K562 (cell line): ENCODE measurements around the gene GAB2. TPM values are rescaled to one million over a fixed set of nuclear protein-coding genes. Genes with fewer than 3 reads are reported as not detected.

Source experiments
- ATAC-seq: fragments of 200-7000 bp; cut with Tn5 transposase; 3 replicates; pipeline ENCODE4 v1.9.1; 2020; ENCODE audit warnings: moderate library complexity
- BruUV-seq: library from RNA; stranded (reverse); fragments of 400-500 nt; replicated peaks from 2 replicates; lab custom pipeline; 2021; lab: Mats Ljungman, UMichigan
- CTCF ChIA-PET: fragments of 300-600 bp; formaldehyde crosslinking; extraction: SDS; loops from one replicate; lab custom pipeline; 2021; ENCODE audit warnings: low intra/inter-chr PET ratio; lab: Yijun Ruan, JAX
- POLR2A ChIA-PET: fragments of 300-600, 350-650 bp; sonication (Branson Sonifier 250); formaldehyde crosslinking; extraction: SDS; loops from one replicate; lab custom pipeline; 2021; ENCODE audit warnings: antibody characterized with exemption, inconsistent platforms; lab: Yijun Ruan, JAX
- DNase-seq, 4 experiments: peaks; one replicate each; pipeline versions ENCODE4 v3.0.0 to v3.0.0-alpha.2; 2011 to 2018; ENCODE audit warnings: low spot score in 3 of 4, mixed read lengths in 3 of 4; ENCODE audit errors: extremely low read depth in 1 of 4
- FAIRE-seq: peaks from 2 replicates; lab custom pipeline; 2011; peaks lifted over from hg19 to GRCh38; lab: Jason Lieb, UNC
- H2AFZ ChIP-seq: 2 replicates; pipeline ENCODE4 v1.6.0; 2011; ENCODE audit warnings: low read depth, low read length, control low read depth, inconsistent platforms
- H3K27ac ChIP-seq: fragments of 200-600 bp; 3 replicates; pipeline ENCODE4 v1.8.0; 2011; ENCODE audit warnings: low read depth, mild to moderate bottlenecking, control low read depth, inconsistent platforms, low read length, moderate library complexity, mixed read lengths; ENCODE audit errors: extremely low read depth
- H3K27me3 ChIP-seq, 2 experiments: fragments of 300-600 bp in 1 of 2; 2 replicates in 1 of 2; 3 replicates in 1 of 2; pipeline versions ENCODE4 v1.6.0 to v1.8.0; 2011; ENCODE audit warnings: inconsistent platforms in 2 of 2, low read length in 2 of 2, mild to moderate bottlenecking in 1 of 2, mixed read lengths in 1 of 2, moderate library complexity in 1 of 2; ENCODE audit not compliant: control insufficient read depth in 2 of 2, insufficient read depth in 2 of 2
- H3K36me3 ChIP-seq: fragments of 300-600 bp; 3 replicates; pipeline ENCODE4 v1.8.0; 2011; ENCODE audit warnings: mild to moderate bottlenecking, low read length, inconsistent platforms; ENCODE audit not compliant: control insufficient read depth, insufficient read depth
- H3K4me1 ChIP-seq, 2 experiments: fragments of 200-600 bp in 1 of 2; replicated peaks in 1 of 2; 2 replicates in 1 of 2; 3 replicates in 1 of 2; pipeline versions ENCODE4 v1.5.1 to v1.8.0; 2011; ENCODE audit warnings: inconsistent platforms in 2 of 2, low read length in 2 of 2, mild to moderate bottlenecking in 1 of 2, mixed read lengths in 1 of 2, moderate library complexity in 1 of 2; ENCODE audit not compliant: control insufficient read depth in 2 of 2, insufficient read depth in 2 of 2
- H3K4me2 ChIP-seq: 2 replicates; pipeline ENCODE4 v1.6.1; 2011; ENCODE audit warnings: low read length, control low read depth, inconsistent platforms, mixed read lengths; ENCODE audit not compliant: insufficient read depth
- H3K4me3 ChIP-seq: fragments of 200-600 bp; sonication (generic), shearing (Covaris generic); 2 replicates; pipeline ENCODE4 v1.5.1; 2016; ENCODE audit warnings: control low read depth, inconsistent platforms
- H3K79me2 ChIP-seq: fragments of 200-600 bp; 3 replicates; pipeline ENCODE4 v1.8.0; 2011; ENCODE audit warnings: low read length, inconsistent platforms; ENCODE audit not compliant: control insufficient read depth, insufficient read depth
- H3K9ac ChIP-seq, 2 experiments: 2 replicates each; pipeline versions ENCODE4 v1.6.0 to v1.6.1; 2011; ENCODE audit warnings: low read depth in 2 of 2, low read length in 2 of 2, control low read depth in 1 of 2, inconsistent platforms in 1 of 2, mild to moderate bottlenecking in 1 of 2, mixed read lengths in 1 of 2; ENCODE audit not compliant: insufficient read depth in 1 of 2
- H3K9me1 ChIP-seq: one replicate; pipeline ENCODE4 v1.6.0; 2011; ENCODE audit warnings: inconsistent platforms, mild to moderate bottlenecking, low read length, moderate library complexity; ENCODE audit not compliant: control insufficient read depth, insufficient read depth
- H3K9me3 ChIP-seq: replicated peaks from 2 replicates; pipeline ENCODE4 v1.5.1; 2011; ENCODE audit warnings: low read depth, low read length, inconsistent platforms; ENCODE audit not compliant: control insufficient read depth, insufficient read depth
- H4K20me1 ChIP-seq: replicated peaks from 2 replicates; pipeline ENCODE4 v1.6.1; 2011; ENCODE audit warnings: low read length, inconsistent platforms, mixed read lengths; ENCODE audit not compliant: control insufficient read depth, insufficient read depth
- BRF2 ChIP-seq: IDR thresholded peaks from 3 replicates; pipeline ENCODE4 v1.6.1; 2011; ENCODE audit warnings: borderline replicate concordance, mild to moderate bottlenecking; ENCODE audit not compliant: insufficient read length, insufficient read depth
- CHD4 ChIP-seq: fragments of 200-600 bp; sonication (generic); IDR thresholded peaks from 3 replicates; pipeline ENCODE4 v1.6.1; 2012; ENCODE audit warnings: low read depth, mild to moderate bottlenecking, mixed read lengths, low read length, inconsistent platforms; ENCODE audit not compliant: insufficient read depth, insufficient replicate concordance, poor library complexity, severe bottlenecking
- HDAC8 ChIP-seq: fragments of 450-650 bp; IDR thresholded peaks from 2 replicates; pipeline ENCODE4 v1.6.1; 2016; ENCODE audit warnings: mild to moderate bottlenecking, missing genetic modification characterization, moderate library complexity, missing compliant biosample characterization
- MNT ChIP-seq, 2 experiments: fragments of 450-650 bp; conservative IDR thresholded peaks; 2 replicates each; pipeline ENCODE4 v1.6.1; 2017; ENCODE audit warnings: mild to moderate bottlenecking in 2 of 2, moderate library complexity in 2 of 2
- NBN ChIP-seq: fragments of 450-650 bp; IDR thresholded peaks from 2 replicates; pipeline ENCODE4 v1.6.1; 2016; ENCODE audit warnings: low read depth, mild to moderate bottlenecking
- NFYB ChIP-seq: IDR thresholded peaks from 2 replicates; pipeline ENCODE4 v1.6.1; 2011; ENCODE audit warnings: mild to moderate bottlenecking, moderate library complexity; ENCODE audit not compliant: insufficient read length; ENCODE audit errors: extremely low read depth
- PYGO2 ChIP-seq: fragments of 450-650 bp; IDR thresholded peaks from 2 replicates; pipeline ENCODE4 v1.6.1; 2016; ENCODE audit warnings: mild to moderate bottlenecking, missing genetic modification characterization, moderate library complexity, missing compliant biosample characterization
- SMC3 ChIP-seq: conservative IDR thresholded peaks from 2 replicates; pipeline ENCODE4 v1.6.1; 2011; ENCODE audit warnings: low read depth, low read length, improper control_type of control experiment; ENCODE audit not compliant: insufficient read depth
- STAG1 ChIP-seq: sonication (generic); formaldehyde crosslinking; IDR thresholded peaks from 2 replicates; pipeline ENCODE4 v1.5.0; 2020; ENCODE audit warnings: missing genetic modification reagents, borderline replicate concordance
- TCF7L2 ChIP-seq: fragments of 150-350 bp; IDR thresholded peaks from 2 replicates; pipeline ENCODE4 v1.6.1; 2016; ENCODE audit warnings: low read depth, mild to moderate bottlenecking, low read length, moderate library complexity
- TEAD1 ChIP-seq, 2 experiments: fragments of 450-650 bp in 1 of 2; sonication (generic) in 1 of 2; formaldehyde crosslinking; IDR thresholded peaks; 2 replicates each; pipeline versions ENCODE4 v1.4.0 to v1.8.0; 2020 to 2022; ENCODE audit warnings: mild to moderate bottlenecking in 2 of 2, missing genetic modification reagents in 1 of 2
- ZC3H8 ChIP-seq: fragments of 450-650 bp; IDR thresholded peaks from 2 replicates; pipeline ENCODE4 v1.6.1; 2017
- ZNF140 ChIP-seq: fragments of 250-450 bp; sonication (Bioruptor Pico); IDR thresholded peaks from 2 replicates; pipeline ENCODE4 v1.8.0; 2021; ENCODE audit warnings: moderate library complexity, mild to moderate bottlenecking, inconsistent platforms
- ZNF184 ChIP-seq: sonication (generic); formaldehyde crosslinking; IDR thresholded peaks from 2 replicates; pipeline ENCODE4 v1.5.0; 2020; ENCODE audit warnings: missing genetic modification reagents
- ZNF217 ChIP-seq: sonication (generic); formaldehyde crosslinking; IDR thresholded peaks from 2 replicates; pipeline ENCODE4 v1.8.0; 2022; ENCODE audit warnings: mild to moderate bottlenecking, missing genetic modification reagents
- ZNF280B ChIP-seq: fragments of 250-450 bp; sonication (Bioruptor Pico); IDR thresholded peaks from 2 replicates; pipeline ENCODE4 v1.5.1; 2021; ENCODE audit warnings: mild to moderate bottlenecking
- WGBS: fragments of 100-300 bp; shearing (Covaris generic); methylation state at CpG from one replicate; pipeline ENCODE4 v1.1.6; 2016; ENCODE audit warnings: low coverage, mixed read lengths; ENCODE audit not compliant: insufficient coverage; ENCODE audit errors: missing lambda C conversion rate; 5-methylcytosine and 5-hydroxymethylcytosine counted together
- in situ Hi-C: fragments of 300-500 bp; cut with MboI; formaldehyde crosslinking; loops from 4 replicates; pipeline ENCODE4 v1.15.0; 2018; ENCODE audit warnings: inconsistent platforms, mixed read lengths
- intact Hi-C: fragments of 100-400 bp; cut with micrococcal nuclease; formaldehyde crosslinking; loops from 2 replicates; pipeline ENCODE4 v1.14.2; 2022
- polyA plus RNA-seq, 8 experiments: library from polyadenylated mRNA; depleted of rRNA in 4 of 8; stranded (reverse) in 5 of 8; unstranded in 3 of 8; fragments of >200 nt; fragmentation: Nextera tagmentation in 2 of 8; fragmentation: Illumina TruSeq in 1 of 8; extraction: Ambion mirVana in 2 of 8; extraction: Trizol in 1 of 8; gene quantifications; 2 replicates each; pipeline versions ENCODE4 v1.2.1 to v1.2.3, GENCODE V29; 2011 to 2014; ENCODE audit warnings: inconsistent platforms in 1 of 8, missing spikeins in 1 of 8
- total RNA-seq, 7 experiments: library from RNA; depleted of rRNA in 6 of 7; stranded (reverse); fragments of >200 nt in 6 of 7; fragmentation: Illumina TruSeq in 2 of 7; extraction: Trizol in 2 of 7; gene quantifications; 2 replicates each; pipeline versions ENCODE4 v1.2.1 to v1.2.3, GENCODE V29; 2011 to 2021; ENCODE audit warnings: low replicate concordance in 1 of 7

GAB2 gene
- total and polyA plus RNA-seq, 9 of the 15 experiments (the other 6 are each of a cell fraction or from before 2014, with no cell fraction given), result 2.3 to 35.2 (median 16.1) TPM

DNA sequence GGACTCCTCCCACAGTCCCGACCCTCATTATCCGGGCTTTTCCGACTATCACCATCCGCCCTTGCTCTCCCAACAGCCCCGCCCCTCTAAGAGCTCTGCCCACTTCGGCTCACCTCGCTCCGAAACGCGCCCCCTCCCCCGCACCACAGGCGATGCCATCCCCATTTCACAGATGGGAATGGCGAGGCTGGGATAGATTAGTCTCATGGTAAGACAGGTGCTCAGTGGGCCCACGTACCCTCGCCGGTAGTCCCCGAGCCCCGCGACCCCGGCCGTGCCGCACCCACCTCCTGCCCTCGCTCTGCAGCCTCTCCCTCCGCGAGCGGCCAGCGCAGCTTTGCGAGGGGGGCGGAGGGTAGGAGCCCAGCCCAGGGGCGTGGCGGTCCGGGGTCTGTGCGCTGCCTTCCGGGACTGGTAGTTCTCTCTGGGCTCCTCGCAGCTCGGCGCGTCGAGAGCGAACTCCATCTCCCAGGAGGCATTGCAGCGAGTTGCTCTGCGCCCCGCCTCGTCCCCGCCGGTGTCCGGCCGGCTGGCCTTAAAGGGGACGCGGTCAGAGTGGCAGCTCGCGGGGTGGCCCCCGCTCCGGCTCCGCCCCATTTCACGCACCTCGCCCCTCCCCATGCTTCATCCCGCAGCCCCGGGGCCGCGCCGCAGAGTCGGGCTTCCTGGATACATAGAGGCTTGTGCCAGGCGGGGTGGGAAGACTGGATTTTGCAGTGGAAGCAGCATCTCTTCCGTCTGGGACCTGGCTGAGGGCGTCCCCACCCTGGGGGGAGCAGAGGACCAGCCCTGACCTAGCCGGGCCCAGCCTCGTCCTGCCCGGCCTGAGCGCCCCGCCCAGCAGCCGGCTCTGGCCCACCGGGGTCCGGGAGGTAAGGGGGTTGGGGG, 229.1 kb downstream of the GAB2 start, which contains the start of the genes KCTD21 and USP35:
TSS of gene KCTD21 (minus strand) at position 341 of the 888 bp plus-strand sequence. CDS start 14,072 bp downstream, outside the sequence.
TSS of gene USP35 (plus strand) at position 634 of the 888 bp plus-strand sequence. CDS start 7,327 bp downstream, outside the sequence.
- intact Hi-C loops (loop anchor here (5.0 kb wide), 2 partner anchors 41 to 136 kb away; no protein-coding TSS in a partner anchor), in situ Hi-C loops (no loop called here)
- Histone ChIP-seq H3K27me3 (no peaks in the 10 kb centered on the region), H4K20me1 (no peaks in the 10 kb centered on the region; the same call in 1 of the 2 replicates), H3K9ac (peak within 1 kb of the TSS; percentile 51 to 90), H3K4me1 (peaks cover 41 to 44% of the 10 kb centered on the region in 2 experiments), H3K79me2 (peaks cover 15% of the 10 kb centered on the region; the same call in 2 of the 3 replicates), H3K9me1 (no peaks in the 10 kb centered on the region), H3K36me3 (no peaks in the 10 kb centered on the region; the same call in 2 of the 3 replicates), H3K27ac (peak within 1 kb of the TSS; percentile 41), H3K9me3 (no peaks in the 10 kb centered on the region), H3K4me3 (peak within 1 kb of the TSS; percentile 73), H2AFZ (peak within 1 kb of the TSS; percentile 94), H3K4me2 (peak within 1 kb of the TSS; percentile 85)
- CTCF ChIA-PET, result no interaction called here
- no TSS peak for BruUV-seq
- FAIRE-seq (peak; percentile 91), ATAC-seq (peak; percentile 98), DNase-seq (peak; percentile 96 to 98 (median 96))
- POLR2A ChIA-PET, result interaction anchor here (0.5 to 1.5 kb wide), 8 partner anchors 24 to 600 kb away, joined by 3 to 5 read pairs (median 4); partner anchors contain the start of genes ALG8 and GAB2
- under 1% methylated on average over 67 of the region's 74 CpGs for WGBS
- no peak for TF ChIP-seq PYGO2 (tag)
- TF ChIP-seq CHD4, result peak; percentile 99
- no peak for TF ChIP-seq SMC3
- no peak for TF ChIP-seq STAG1 (CRISPR knock-in tag)
- peak; percentile 88 for TF ChIP-seq NBN
- TF ChIP-seq ZNF280B (CRISPR knock-in tag), result no peak
- TF ChIP-seq ZNF217, result no peak
- peak; percentile 73 to 89 for TF ChIP-seq MNT (conservative IDR thresholded peaks at IDR 0.05)
- no peak for TF ChIP-seq TCF7L2
- TF ChIP-seq HDAC8 (tag), result 0 out of 2 replicates have a peak, but pooled peaks have one; percentile 47
- peak in 1 of 2 experiments; percentile 5; a peak in 3 of 4 replicates for TF ChIP-seq TEAD1 (CRISPR knock-in tag; IDR thresholded peaks at IDR 0.05)
- no peak for TF ChIP-seq ZNF140 (CRISPR knock-in tag)
- no peak for TF ChIP-seq ZC3H8
- no peak for TF ChIP-seq ZNF184 (CRISPR knock-in tag)
- TF ChIP-seq NFYB, result no peak
- no peak for TF ChIP-seq BRF2
